GM19372 (cell line): Measurements from ENCODE around the gene MPG.
"Not testable (repeated sequence)": the region's sequence is repeated elsewhere in the genome, so short reads cannot be mapped to it uniquely, and the experiment has no call there.

Experiments used
- ATAC-seq: cut with Tn5 transposase; IDR thresholded peaks from one replicate; pipeline ENCODE4 v1.9.1; 2021; ENCODE audit warnings: mild to moderate bottlenecking, low read depth, moderate library complexity; ENCODE audit not compliant: unreplicated experiment

MPG gene

GRCh38 chr16:104928-105327 lies 26.9 kb downstream of the MPG start:
- ATAC-seq: no peak

DNA sequence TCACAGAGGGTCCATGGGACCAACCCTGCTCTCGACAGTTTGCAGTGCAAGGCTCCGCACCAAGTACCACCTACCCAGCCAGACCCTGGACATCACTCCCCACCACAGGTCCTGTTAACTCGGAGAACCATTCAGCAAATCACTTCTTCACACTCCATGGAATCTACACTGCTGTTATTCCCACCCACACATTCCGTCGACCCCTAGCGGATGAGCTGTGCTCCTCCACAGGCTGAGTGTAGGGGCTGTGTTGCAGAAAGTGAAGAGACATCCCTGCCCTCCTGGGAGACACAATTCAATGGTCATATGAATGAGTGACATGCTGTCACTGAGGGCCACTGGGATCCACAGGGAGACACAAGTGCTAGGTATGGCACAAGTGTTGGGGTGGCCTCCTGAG lies 27.5 kb downstream of the MPG start:
- no peak for ATAC-seq

GRCh38 chr16:106623-107324 lies 28.7 kb downstream of the MPG start:
- no peak for ATAC-seq

DNA sequence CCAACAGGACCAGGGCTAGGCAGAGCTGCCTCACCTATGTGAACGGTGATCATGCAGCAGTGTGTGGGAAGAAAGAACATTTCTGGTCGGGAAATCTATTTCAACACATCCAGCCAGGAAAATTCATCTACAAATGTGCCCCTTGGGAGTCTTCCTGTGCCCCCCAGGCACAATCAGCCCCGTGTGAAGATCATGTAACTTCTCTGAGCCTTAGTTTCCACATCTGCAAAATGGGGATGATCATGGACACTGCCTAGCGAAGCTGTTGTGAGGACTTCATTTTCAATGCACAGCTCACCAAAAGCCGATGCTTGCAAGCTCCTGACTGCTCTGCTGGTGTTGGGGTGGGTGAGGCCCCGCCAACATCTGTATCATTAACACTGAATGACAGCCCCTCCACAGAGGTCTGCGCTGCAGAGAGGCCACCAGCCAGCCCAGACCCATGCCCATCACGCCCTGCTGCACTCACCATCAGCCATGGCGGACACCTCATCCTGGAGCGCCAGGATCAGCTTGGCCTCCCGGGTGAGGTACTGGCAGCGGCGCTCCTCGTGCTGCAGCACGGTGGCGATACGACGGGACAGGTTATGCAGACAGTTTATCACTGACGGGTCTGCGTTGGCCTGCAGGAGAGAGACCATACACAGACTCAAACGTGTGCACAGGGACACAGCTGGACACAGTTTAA lies 34.3 kb downstream of the MPG start:
- ATAC-seq: no peak

DNA sequence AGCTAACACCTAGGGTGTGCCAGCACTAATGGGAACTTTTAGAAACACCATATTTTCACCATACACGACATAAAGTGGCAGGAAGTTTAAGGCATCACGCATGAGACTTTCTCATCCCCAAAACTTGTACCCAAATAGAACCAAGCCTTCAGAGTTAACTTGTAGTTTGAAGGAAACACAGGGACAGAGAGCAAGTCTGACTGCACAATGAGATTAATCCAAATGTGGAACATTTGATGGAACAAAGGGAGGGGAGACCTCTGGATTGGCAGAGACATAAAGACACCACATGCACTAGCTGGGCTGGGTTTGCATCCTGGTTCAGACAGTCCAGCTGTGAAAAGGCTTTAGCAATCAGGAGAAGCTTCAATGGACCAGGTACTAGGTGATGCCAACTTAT lies 36.3 kb downstream of the MPG start:
- ATAC-seq: no peak

DNA sequence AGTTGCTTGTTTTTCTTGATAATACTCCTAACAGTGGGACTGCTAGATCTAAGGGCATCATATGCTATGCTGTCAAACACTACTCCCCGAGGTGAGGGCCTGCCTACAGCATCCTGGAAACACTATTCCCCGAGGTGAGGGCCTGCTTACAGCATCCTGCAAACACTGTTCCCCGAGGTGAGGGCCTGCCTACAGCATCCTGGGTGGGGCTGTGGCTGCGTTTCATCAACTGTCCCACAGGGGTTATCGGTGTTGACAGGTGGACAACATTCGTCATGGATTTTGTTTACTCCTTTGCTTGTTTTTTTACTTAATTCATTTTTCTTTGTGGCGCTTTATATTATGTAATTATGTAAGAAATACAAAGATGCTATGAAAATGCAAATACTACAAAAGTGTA lies 38.0 kb downstream of the MPG start:
- no peak for ATAC-seq

DNA sequence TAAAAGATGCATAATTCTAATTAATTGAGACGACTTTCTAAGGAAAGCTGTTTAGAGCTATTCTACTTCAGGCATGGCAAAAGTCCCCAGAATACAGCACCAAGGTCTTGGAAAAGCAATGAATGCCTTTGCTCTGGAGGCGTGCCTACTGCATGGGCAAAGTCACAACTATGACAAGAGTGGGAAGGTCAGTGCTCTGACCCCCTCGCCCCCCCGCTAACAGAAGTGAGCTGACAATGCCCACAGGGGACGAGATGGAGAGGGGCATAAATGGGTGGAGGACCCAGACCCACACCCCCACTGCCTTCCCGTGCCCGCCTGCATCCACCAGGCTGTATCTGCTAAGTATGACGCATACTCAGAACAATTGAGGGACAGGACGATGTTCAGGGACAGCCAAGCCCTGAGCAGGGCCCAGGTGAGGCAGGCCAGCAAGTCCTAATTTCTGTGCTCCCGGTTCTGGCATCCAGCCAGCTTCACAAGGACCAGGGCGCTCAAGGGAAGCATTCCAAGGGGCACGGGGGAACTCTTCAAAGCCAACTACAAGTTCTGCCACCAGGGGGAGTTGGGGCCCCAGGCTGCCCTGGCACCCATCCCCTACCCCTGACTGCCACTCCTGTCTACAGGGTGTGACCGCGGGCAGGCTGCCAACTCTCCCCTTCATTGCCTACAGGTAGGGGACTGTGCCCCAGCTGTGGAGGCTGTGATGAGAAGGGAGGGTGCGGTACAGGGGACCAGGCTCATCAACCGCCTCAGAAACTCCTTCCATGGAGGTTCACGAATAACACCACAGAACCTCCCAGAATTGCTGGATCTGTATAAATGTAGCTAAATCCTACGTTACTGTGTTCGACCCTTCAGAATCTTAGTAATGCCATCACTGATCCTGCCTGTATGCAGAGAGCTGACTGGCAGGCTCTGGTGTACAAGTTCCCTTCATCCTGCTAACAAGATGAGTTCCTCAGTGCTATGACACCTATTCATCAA lies 39.6 kb downstream of the MPG start:
- no peak for ATAC-seq

- no peak for ATAC-seq
Measured at GRCh38 chr16:118857-119256, 40.8 kb downstream of the MPG start.

GRCh38 chr16:119295-119694 lies 41.3 kb downstream of the MPG start:
- ATAC-seq: no peak

DNA sequence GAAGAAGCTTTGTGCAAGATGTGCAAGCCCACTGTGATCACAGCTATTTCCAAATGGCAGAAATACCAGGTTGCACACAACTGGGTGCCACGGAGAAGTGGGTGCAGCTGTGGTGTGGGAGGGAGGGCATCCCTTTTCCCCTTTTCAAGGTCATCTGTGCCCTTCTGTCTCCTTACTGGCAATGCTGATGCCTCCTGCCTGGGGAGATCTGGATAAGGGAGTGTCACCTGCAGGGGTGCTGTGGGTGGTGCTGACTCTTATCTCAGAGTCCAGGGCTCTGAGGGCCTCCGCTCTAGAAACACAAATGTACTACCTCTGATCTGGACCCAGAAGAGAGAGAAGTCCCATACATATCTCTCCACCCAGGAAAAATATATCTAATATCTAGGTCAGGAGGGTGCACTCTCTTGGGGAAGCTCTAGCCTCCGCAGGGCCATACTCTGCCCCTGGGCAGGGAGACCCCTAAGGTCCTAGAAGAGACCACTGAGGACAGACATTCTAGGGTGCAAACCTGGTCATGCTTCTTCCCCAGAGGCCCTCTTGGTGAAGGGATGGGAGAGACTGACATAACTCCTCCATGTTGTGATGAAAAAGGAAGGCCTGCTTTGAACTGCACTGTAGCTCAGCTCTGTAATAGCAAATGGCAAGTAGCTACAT lies 41.9 kb downstream of the MPG start:
- ATAC-seq: no peak

GRCh38 chr16:120756-121155 lies 42.7 kb downstream of the MPG start:
- ATAC-seq: no peak

- no peak for ATAC-seq
Measured at GRCh38 chr16:122361-122760, 44.3 kb downstream of the MPG start.

DNA sequence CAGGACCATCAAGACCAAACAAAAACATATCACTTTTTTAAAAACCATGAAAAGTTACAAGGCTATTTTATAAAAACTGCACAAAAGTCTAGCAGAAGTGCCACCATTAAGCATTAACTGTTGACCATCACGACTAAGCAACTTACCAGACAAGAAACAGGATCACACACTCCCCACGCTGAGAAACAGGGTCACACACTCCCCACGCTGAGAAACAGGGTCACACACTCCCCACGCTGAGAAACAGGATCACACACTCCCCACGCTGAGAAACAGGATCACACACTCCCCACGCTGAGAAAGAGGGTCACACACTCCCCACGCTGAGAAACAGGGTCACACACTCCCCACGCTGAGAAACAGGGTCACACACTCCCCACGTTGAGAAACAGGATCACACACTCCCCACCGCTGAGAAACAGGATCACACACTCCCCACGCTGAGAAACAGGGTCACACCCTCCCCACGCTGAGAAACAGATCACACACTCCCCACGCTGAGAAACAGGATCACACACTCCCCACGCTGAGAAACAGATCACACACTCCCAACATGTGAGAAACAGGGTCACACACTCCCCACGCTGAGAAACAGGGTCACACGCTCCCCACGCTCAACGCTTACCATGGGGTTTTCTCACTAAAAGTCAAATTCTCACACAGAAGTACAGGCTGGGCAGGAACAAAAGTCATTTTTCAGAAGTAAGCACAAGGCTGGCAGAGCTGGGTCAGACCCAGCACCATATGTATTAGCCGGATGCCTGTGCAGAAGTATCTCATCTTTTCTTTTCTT lies 45.7 kb downstream of the MPG start:
- ATAC-seq: not testable (repeated sequence)

DNA sequence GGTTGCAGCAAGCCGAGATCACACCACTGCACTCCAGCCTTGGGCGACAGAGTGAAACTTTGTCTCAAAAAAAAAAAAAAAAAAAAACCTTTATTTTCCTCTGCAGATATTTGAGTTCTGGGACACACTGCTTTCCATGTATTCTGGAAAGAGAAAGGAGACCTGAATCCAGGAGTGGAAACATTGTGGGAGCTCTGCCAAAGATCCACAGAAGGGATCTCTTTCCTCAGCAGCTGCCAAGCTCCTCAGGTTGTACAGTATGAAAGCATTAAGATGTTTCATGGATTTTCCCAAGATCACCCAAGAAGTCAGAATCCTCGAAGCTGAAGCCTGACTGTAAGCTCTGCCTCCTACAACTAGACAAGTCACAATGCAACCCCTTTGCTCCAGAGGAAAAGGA lies 47.0 kb downstream of the MPG start:
- no peak for ATAC-seq

GRCh38 chr16:129075-129474 lies 51.0 kb downstream of the MPG start:
- no peak for ATAC-seq

- ATAC-seq: no peak
Measured at GRCh38 chr16:130533-131173, 52.6 kb downstream of the MPG start.

DNA sequence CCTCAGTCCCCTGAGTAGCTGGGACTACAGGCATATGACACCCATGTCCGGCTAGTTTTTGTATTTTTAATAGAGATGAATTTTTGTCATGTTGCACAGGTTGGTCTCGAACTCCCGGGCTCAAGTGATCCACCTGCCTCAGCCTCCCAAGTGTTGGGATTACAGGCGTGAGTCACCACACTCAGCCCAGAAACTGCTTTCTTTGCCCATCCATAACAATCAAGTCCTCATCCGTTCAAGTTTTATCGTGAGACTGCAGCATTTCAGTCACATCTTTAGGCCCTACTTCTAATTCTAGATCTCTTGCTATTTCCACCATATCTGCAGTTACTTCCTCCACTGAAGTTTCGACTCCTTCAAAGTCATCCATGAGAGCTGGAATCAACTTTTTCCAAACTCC lies 54.1 kb downstream of the MPG start:
- no peak for ATAC-seq

- ATAC-seq: no peak
Measured at GRCh38 chr16:133716-134115, 55.7 kb downstream of the MPG start.
